K562 (cell line): ENCODE data around the gene PTH1R. TPM values are rescaled to one million over a fixed set of nuclear protein-coding genes. Genes with fewer than 3 reads are reported as not detected.
A peak's percentile ranks its signal among the peaks of the same experiment; 100 is the strongest.

ENCODE experiments used
- ATAC-seq: fragments of 200-7000 bp; cut with Tn5 transposase; 3 replicates; pipeline ENCODE4 v1.9.1; 2020; ENCODE audit warnings: moderate library complexity
- BruUV-seq: library from RNA; stranded (reverse); fragments of 400-500 nt; replicated peaks from 2 replicates; lab custom pipeline; 2021; lab: Mats Ljungman, UMichigan
- CTCF ChIA-PET: fragments of 300-600 bp; formaldehyde crosslinking; extraction: SDS; loops from one replicate; lab custom pipeline; 2021; ENCODE audit warnings: low intra/inter-chr PET ratio; lab: Yijun Ruan, JAX
- POLR2A ChIA-PET: fragments of 300-600, 350-650 bp; sonication (Branson Sonifier 250); formaldehyde crosslinking; extraction: SDS; loops from one replicate; lab custom pipeline; 2021; ENCODE audit warnings: antibody characterized with exemption, inconsistent platforms; lab: Yijun Ruan, JAX
- DNase-seq, 4 experiments: peaks; one replicate each; pipeline versions ENCODE4 v3.0.0 to v3.0.0-alpha.2; 2011 to 2018; ENCODE audit warnings: low spot score in 3 of 4, mixed read lengths in 3 of 4; ENCODE audit errors: extremely low read depth in 1 of 4
- FAIRE-seq: peaks from 2 replicates; lab custom pipeline; 2011; peaks lifted over from hg19 to GRCh38; lab: Jason Lieb, UNC
- H2AFZ ChIP-seq: 2 replicates; pipeline ENCODE4 v1.6.0; 2011; ENCODE audit warnings: low read depth, low read length, control low read depth, inconsistent platforms
- H3K27ac ChIP-seq: fragments of 200-600 bp; 3 replicates; pipeline ENCODE4 v1.8.0; 2011; ENCODE audit warnings: low read depth, mild to moderate bottlenecking, control low read depth, inconsistent platforms, low read length, moderate library complexity, mixed read lengths; ENCODE audit errors: extremely low read depth
- H3K27me3 ChIP-seq, 2 experiments: fragments of 300-600 bp in 1 of 2; 2 replicates in 1 of 2; 3 replicates in 1 of 2; pipeline versions ENCODE4 v1.6.0 to v1.8.0; 2011; ENCODE audit warnings: inconsistent platforms in 2 of 2, low read length in 2 of 2, mild to moderate bottlenecking in 1 of 2, mixed read lengths in 1 of 2, moderate library complexity in 1 of 2; ENCODE audit not compliant: control insufficient read depth in 2 of 2, insufficient read depth in 2 of 2
- H3K36me3 ChIP-seq: fragments of 300-600 bp; 3 replicates; pipeline ENCODE4 v1.8.0; 2011; ENCODE audit warnings: mild to moderate bottlenecking, low read length, inconsistent platforms; ENCODE audit not compliant: control insufficient read depth, insufficient read depth
- H3K4me1 ChIP-seq, 2 experiments: fragments of 200-600 bp in 1 of 2; replicated peaks in 1 of 2; 2 replicates in 1 of 2; 3 replicates in 1 of 2; pipeline versions ENCODE4 v1.5.1 to v1.8.0; 2011; ENCODE audit warnings: inconsistent platforms in 2 of 2, low read length in 2 of 2, mild to moderate bottlenecking in 1 of 2, mixed read lengths in 1 of 2, moderate library complexity in 1 of 2; ENCODE audit not compliant: control insufficient read depth in 2 of 2, insufficient read depth in 2 of 2
- H3K4me2 ChIP-seq: 2 replicates; pipeline ENCODE4 v1.6.1; 2011; ENCODE audit warnings: low read length, control low read depth, inconsistent platforms, mixed read lengths; ENCODE audit not compliant: insufficient read depth
- H3K4me3 ChIP-seq: fragments of 200-600 bp; sonication (generic), shearing (Covaris generic); 2 replicates; pipeline ENCODE4 v1.5.1; 2016; ENCODE audit warnings: control low read depth, inconsistent platforms
- H3K79me2 ChIP-seq: fragments of 200-600 bp; 3 replicates; pipeline ENCODE4 v1.8.0; 2011; ENCODE audit warnings: low read length, inconsistent platforms; ENCODE audit not compliant: control insufficient read depth, insufficient read depth
- H3K9ac ChIP-seq, 2 experiments: 2 replicates each; pipeline versions ENCODE4 v1.6.0 to v1.6.1; 2011; ENCODE audit warnings: low read depth in 2 of 2, low read length in 2 of 2, control low read depth in 1 of 2, inconsistent platforms in 1 of 2, mild to moderate bottlenecking in 1 of 2, mixed read lengths in 1 of 2; ENCODE audit not compliant: insufficient read depth in 1 of 2
- H3K9me1 ChIP-seq: one replicate; pipeline ENCODE4 v1.6.0; 2011; ENCODE audit warnings: inconsistent platforms, mild to moderate bottlenecking, low read length, moderate library complexity; ENCODE audit not compliant: control insufficient read depth, insufficient read depth
- H3K9me3 ChIP-seq: replicated peaks from 2 replicates; pipeline ENCODE4 v1.5.1; 2011; ENCODE audit warnings: low read depth, low read length, inconsistent platforms; ENCODE audit not compliant: control insufficient read depth, insufficient read depth
- H4K20me1 ChIP-seq: replicated peaks from 2 replicates; pipeline ENCODE4 v1.6.1; 2011; ENCODE audit warnings: low read length, inconsistent platforms, mixed read lengths; ENCODE audit not compliant: control insufficient read depth, insufficient read depth
- ETV5 ChIP-seq: sonication (generic); formaldehyde crosslinking; IDR thresholded peaks from 2 replicates; pipeline ENCODE4 v1.4.0; 2020; ENCODE audit warnings: low read depth, mild to moderate bottlenecking, missing genetic modification reagents
- MECOM ChIP-seq: fragments of 250-450 bp; sonication (Bioruptor Pico); IDR thresholded peaks from 2 replicates; pipeline ENCODE4 v1.8.0; 2022; ENCODE audit warnings: inconsistent platforms
- NELFE ChIP-seq: IDR thresholded peaks from 2 replicates; pipeline ENCODE4 v1.6.1; 2011; ENCODE audit warnings: mild to moderate bottlenecking; ENCODE audit not compliant: insufficient read depth, insufficient read length
- NFXL1 ChIP-seq: fragments of 450-650 bp; formaldehyde crosslinking; IDR thresholded peaks from 2 replicates; pipeline ENCODE4 v1.4.0; 2021; ENCODE audit warnings: mild to moderate bottlenecking
- POLR2AphosphoS2 ChIP-seq: IDR thresholded peaks from 2 replicates; pipeline ENCODE4 v1.6.1; 2012; ENCODE audit warnings: low read length, improper control_type of control experiment
- SMAD4 ChIP-seq: fragments of 250-450 bp; sonication (Bioruptor Pico); conservative IDR thresholded peaks from 2 replicates; pipeline ENCODE4 v1.8.0; 2021; ENCODE audit warnings: inconsistent platforms, mild to moderate bottlenecking, moderate library complexity
- TBL1XR1 ChIP-seq, 2 experiments: IDR thresholded peaks; 2 replicates each; pipeline ENCODE4 v1.6.1; 2012; ENCODE audit warnings: improper control_type of control experiment in 2 of 2, low read length in 2 of 2, mild to moderate bottlenecking in 1 of 2
- ZNF584 ChIP-seq: fragments of 200-800 bp; sonication (Bioruptor generic); IDR thresholded peaks from 2 replicates; pipeline ENCODE4 v1.6.1; 2016; ENCODE audit warnings: low read depth, mild to moderate bottlenecking, missing genetic modification characterization, missing compliant biosample characterization
- ZSCAN32 ChIP-seq: fragments of 450-650 bp; formaldehyde crosslinking; IDR thresholded peaks from 2 replicates; pipeline ENCODE4 v1.4.0; 2020; ENCODE audit warnings: mild to moderate bottlenecking, moderate library complexity
- WGBS: fragments of 100-300 bp; shearing (Covaris generic); methylation state at CpG from one replicate; pipeline ENCODE4 v1.1.6; 2016; ENCODE audit warnings: low coverage, mixed read lengths; ENCODE audit not compliant: insufficient coverage; ENCODE audit errors: missing lambda C conversion rate; 5-methylcytosine and 5-hydroxymethylcytosine counted together
- in situ Hi-C: fragments of 300-500 bp; cut with MboI; formaldehyde crosslinking; loops from 4 replicates; pipeline ENCODE4 v1.15.0; 2018; ENCODE audit warnings: inconsistent platforms, mixed read lengths
- intact Hi-C: fragments of 100-400 bp; cut with micrococcal nuclease; formaldehyde crosslinking; loops from 2 replicates; pipeline ENCODE4 v1.14.2; 2022
- polyA plus RNA-seq, 8 experiments: library from polyadenylated mRNA; depleted of rRNA in 4 of 8; stranded (reverse) in 5 of 8; unstranded in 3 of 8; fragments of >200 nt; fragmentation: Nextera tagmentation in 2 of 8; fragmentation: Illumina TruSeq in 1 of 8; extraction: Ambion mirVana in 2 of 8; extraction: Trizol in 1 of 8; gene quantifications; 2 replicates each; pipeline versions ENCODE4 v1.2.1 to v1.2.3, GENCODE V29; 2011 to 2014; ENCODE audit warnings: inconsistent platforms in 1 of 8, missing spikeins in 1 of 8
- total RNA-seq, 7 experiments: library from RNA; depleted of rRNA in 6 of 7; stranded (reverse); fragments of >200 nt in 6 of 7; fragmentation: Illumina TruSeq in 2 of 7; extraction: Trizol in 2 of 7; gene quantifications; 2 replicates each; pipeline versions ENCODE4 v1.2.1 to v1.2.3, GENCODE V29; 2011 to 2021; ENCODE audit warnings: low replicate concordance in 1 of 7
- TF ChIP-seq, protein P1 (sequence below): fragments of 250-450 bp; sonication (Bioruptor Pico); IDR thresholded peaks from 2 replicates; pipeline ENCODE4 v1.8.0; 2021; ENCODE audit warnings: moderate library complexity, mild to moderate bottlenecking, inconsistent platforms
- TF ChIP-seq, protein P2 (sequence below): fragments of 450-650 bp; IDR thresholded peaks from 2 replicates; pipeline ENCODE4 v1.6.1; 2016; ENCODE audit warnings: low read depth
- TF ChIP-seq, protein P3 (sequence below): fragments of 250-450 bp; sonication (Bioruptor Pico); IDR thresholded peaks from 2 replicates; pipeline ENCODE4 v1.8.0; 2021; ENCODE audit warnings: mild to moderate bottlenecking, moderate library complexity

The PTH1R gene
- total and polyA plus RNA-seq, 9 of the 15 experiments (the other 6 are each of a cell fraction or from before 2014, with no cell fraction given): not detected

DNA sequence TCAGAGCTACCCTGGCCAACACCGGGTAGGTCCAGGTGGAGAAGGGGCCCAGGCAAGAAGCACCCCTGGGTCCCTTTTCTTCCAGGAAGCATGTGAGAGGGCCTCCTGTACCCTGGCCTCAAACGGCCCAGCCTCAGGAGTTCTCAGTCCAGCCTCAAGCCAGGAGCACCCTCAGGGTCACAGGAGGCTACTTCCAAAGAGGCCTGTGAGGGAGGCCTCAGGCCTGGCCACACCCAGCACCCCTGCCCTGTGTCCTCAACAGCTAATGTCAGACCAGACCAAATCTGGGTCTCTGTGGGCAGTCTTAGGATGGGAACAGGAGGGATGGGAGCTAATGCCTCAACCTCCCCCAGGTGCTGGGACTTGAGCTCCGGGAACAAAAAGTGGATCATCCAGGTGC is 23.5 kb downstream of the PTH1R start:
- no peak for ATAC-seq
- TF ChIP-seq NELFE (no peak), ZNF584 (no peak), ZSCAN32 (no peak), POLR2AphosphoS2 (no peak), TBL1XR1 (IDR thresholded peaks at IDR 0.05; ENCODE audit: low read length in 2 of 2) (no peak), NFXL1 (no peak), SMAD4 (CRISPR knock-in tag) (no peak), ETV5 (CRISPR knock-in tag) (no peak), MECOM (CRISPR knock-in tag) (no peak)
- TF ChIP-seq, protein P1, sequence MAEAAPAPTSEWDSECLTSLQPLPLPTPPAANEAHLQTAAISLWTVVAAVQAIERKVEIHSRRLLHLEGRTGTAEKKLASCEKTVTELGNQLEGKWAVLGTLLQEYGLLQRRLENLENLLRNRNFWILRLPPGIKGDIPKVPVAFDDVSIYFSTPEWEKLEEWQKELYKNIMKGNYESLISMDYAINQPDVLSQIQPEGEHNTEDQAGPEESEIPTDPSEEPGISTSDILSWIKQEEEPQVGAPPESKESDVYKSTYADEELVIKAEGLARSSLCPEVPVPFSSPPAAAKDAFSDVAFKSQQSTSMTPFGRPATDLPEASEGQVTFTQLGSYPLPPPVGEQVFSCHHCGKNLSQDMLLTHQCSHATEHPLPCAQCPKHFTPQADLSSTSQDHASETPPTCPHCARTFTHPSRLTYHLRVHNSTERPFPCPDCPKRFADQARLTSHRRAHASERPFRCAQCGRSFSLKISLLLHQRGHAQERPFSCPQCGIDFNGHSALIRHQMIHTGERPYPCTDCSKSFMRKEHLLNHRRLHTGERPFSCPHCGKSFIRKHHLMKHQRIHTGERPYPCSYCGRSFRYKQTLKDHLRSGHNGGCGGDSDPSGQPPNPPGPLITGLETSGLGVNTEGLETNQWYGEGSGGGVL (CRISPR knock-in tag): no peak
- TF ChIP-seq, protein P2, sequence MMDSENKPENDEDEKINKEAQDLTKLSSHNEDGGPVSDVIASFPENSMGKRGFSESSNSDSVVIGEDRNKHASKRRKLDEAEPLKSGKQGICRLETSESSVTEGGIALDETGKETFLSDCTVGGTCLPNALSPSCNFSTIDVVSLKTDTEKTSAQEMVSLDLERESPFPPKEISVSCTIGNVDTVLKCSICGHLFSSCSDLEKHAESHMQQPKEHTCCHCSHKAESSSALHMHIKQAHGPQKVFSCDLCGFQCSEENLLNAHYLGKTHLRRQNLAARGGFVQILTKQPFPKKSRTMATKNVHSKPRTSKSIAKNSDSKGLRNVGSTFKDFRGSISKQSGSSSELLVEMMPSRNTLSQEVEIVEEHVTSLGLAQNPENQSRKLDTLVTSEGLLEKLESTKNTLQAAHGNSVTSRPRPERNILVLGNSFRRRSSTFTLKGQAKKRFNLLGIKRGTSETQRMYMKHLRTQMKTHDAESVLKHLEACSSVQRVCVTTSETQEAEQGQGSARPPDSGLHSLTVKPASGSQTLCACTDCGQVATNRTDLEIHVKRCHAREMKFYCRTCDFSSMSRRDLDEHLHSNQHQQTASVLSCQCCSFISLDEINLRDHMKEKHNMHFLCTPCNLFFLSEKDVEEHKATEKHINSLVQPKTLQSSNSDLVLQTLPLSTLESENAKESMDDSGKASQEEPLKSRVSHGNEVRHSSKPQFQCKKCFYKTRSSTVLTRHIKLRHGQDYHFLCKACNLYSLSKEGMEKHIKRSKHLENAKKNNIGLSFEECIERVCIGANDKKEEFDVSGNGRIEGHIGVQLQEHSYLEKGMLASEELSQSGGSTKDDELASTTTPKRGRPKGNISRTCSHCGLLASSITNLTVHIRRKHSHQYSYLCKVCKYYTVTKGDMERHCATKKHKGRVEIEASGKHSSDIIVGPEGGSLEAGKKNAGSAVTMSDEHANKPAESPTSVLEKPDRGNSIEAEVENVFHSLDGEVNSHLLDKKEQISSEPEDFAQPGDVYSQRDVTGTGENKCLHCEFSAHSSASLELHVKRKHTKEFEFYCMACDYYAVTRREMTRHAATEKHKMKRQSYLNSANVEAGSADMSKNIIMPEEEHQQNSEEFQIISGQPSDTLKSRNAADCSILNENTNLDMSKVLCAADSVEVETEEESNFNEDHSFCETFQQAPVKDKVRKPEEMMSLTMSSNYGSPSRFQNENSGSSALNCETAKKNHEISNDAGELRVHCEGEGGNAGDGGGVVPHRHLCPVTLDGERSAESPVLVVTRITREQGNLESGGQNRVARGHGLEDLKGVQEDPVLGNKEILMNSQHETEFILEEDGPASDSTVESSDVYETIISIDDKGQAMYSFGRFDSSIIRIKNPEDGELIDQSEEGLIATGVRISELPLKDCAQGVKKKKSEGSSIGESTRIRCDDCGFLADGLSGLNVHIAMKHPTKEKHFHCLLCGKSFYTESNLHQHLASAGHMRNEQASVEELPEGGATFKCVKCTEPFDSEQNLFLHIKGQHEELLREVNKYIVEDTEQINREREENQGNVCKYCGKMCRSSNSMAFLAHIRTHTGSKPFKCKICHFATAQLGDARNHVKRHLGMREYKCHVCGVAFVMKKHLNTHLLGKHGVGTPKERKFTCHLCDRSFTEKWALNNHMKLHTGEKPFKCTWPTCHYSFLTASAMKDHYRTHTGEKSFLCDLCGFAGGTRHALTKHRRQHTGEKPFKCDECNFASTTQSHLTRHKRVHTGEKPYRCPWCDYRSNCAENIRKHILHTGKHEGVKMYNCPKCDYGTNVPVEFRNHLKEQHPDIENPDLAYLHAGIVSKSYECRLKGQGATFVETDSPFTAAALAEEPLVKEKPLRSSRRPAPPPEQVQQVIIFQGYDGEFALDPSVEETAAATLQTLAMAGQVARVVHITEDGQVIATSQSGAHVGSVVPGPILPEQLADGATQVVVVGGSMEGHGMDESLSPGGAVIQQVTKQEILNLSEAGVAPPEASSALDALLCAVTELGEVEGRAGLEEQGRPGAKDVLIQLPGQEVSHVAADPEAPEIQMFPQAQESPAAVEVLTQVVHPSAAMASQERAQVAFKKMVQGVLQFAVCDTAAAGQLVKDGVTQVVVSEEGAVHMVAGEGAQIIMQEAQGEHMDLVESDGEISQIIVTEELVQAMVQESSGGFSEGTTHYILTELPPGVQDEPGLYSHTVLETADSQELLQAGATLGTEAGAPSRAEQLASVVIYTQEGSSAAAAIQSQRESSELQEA: no peak
- TF ChIP-seq, protein P3, sequence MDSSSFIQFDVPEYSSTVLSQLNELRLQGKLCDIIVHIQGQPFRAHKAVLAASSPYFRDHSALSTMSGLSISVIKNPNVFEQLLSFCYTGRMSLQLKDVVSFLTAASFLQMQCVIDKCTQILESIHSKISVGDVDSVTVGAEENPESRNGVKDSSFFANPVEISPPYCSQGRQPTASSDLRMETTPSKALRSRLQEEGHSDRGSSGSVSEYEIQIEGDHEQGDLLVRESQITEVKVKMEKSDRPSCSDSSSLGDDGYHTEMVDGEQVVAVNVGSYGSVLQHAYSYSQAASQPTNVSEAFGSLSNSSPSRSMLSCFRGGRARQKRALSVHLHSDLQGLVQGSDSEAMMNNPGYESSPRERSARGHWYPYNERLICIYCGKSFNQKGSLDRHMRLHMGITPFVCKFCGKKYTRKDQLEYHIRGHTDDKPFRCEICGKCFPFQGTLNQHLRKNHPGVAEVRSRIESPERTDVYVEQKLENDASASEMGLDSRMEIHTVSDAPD: no peak

More for the DNA sequence above, 23.5 kb downstream of the PTH1R start:
- peaks cover 10% of the 10 kb centered on the region for H4K20me1 ChIP-seq
- no peak overlapping the region for H2AFZ ChIP-seq
- peak overlapping the region in 1 of 2 experiments; percentile 45; a peak in 2 of 4 replicates for H3K9ac ChIP-seq
- WGBS: 0% methylated on average over 3 of the region's 3 CpGs
- no peaks in the 10 kb centered on the region for H3K9me3 ChIP-seq
- H3K9me1 ChIP-seq: no peaks in the 10 kb centered on the region
- H3K27me3 ChIP-seq: peaks cover 5 to 47% of the 10 kb centered on the region in 2 experiments; a peak in 2 of 5 replicates
- DNase-seq: no peak
- H3K4me1 ChIP-seq: peaks cover 0 to 50% of the 10 kb centered on the region in 2 experiments; a peak in 3 of 5 replicates
- no peak for FAIRE-seq
- H3K4me3 ChIP-seq: no peak overlapping the region
- intact Hi-C loops: no loop called here
- H3K27ac ChIP-seq: no peak overlapping the region
- H3K79me2 ChIP-seq: no peaks in the 10 kb centered on the region
- BruUV-seq: no TSS peak
- H3K4me2 ChIP-seq: no peak overlapping the region
- POLR2A ChIA-PET: interaction anchor here (0.6 kb wide), 1 partner anchor 254 kb away, joined by 3 read pairs; no protein-coding TSS in a partner anchor
- in situ Hi-C loops: no loop called here
- CTCF ChIA-PET: no interaction called here
- H3K36me3 ChIP-seq: no peaks in the 10 kb centered on the region
